ENCODE results near the gene TMTC1. TPM values are rescaled to one million over a fixed set of nuclear protein-coding genes. Genes with fewer than 3 reads are reported as not detected.

TMTC1 gene
- total and polyA plus RNA-seq, 2 of the 8 experiments (the other 6 are each of a cell fraction or from before 2014, with no cell fraction given) = 15.4 to 20.8 TPM

DNA sequence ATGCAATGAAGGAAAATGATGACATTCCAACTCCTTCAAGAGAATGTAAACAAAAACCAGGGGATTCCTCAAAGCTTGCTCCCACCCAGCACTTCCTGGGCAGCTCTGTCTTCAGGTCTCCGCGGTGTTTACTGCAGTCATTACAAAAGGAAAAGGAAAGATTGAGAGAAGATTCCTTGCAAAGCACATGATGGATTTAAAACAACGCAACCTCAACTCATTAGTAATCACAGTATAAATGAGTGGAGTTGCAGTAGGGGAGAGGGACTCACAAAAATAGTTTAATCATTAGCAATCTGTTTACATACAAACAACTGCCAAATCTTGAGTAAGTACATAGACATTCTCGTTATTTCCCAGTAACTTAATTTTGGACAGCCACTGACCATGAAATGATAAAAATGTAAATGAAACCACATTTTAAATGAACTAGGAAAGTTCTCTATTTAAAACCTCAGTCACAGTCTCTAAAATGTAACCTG, 236.6 kb downstream of the TMTC1 start:
- Histone ChIP-seq H3K79me1 (ENCODE audit: low read depth, low read length) (no peaks in the 10 kb centered on the region), H2AK5ac (ENCODE audit: low read depth, low read length) (no peak overlapping the region), H2BK5ac (ENCODE audit: low read depth, low read length) (no peak overlapping the region), H3K4me3 (ENCODE audit: extremely low read depth in 1 of 4, insufficient read depth in 2 of 4, low read depth in 3 of 4, low read length in 4 of 4) (no peak overlapping the region), H2BK15ac (ENCODE audit: low read length) (no peak overlapping the region), H3K14ac (ENCODE audit: insufficient read length) (no peak overlapping the region), H3K4me1 (replicated peaks in 1 of 4; ENCODE audit: control insufficient read depth in 3 of 4, insufficient read depth in 4 of 4, low read length in 3 of 4) (peaks cover 0 to 9% (median 4%) of the 10 kb centered on the region in 4 experiments; a peak in 4 of 7 replicates), H2BK20ac (ENCODE audit: low read length) (no peak overlapping the region), H4K20me1 (replicated peaks in 1 of 2; ENCODE audit: control insufficient read depth in 1 of 2, insufficient read depth in 2 of 2, low read length in 2 of 2) (no peaks in the 10 kb centered on the region), H4K5ac (ENCODE audit: insufficient read length, low read depth, low read length) (no peak overlapping the region), H3K56ac (replicated peaks; ENCODE audit: insufficient read length, low read depth, low read length) (no peak overlapping the region), H4K8ac (ENCODE audit: extremely low read depth, insufficient read depth, low read length) (no peak overlapping the region), H3K9ac (replicated peaks in 1 of 4; ENCODE audit: extremely low read depth in 1 of 4, low read depth in 3 of 4, low read length in 3 of 4) (no peak overlapping the region), H3K27ac (ENCODE audit: low read depth, low read length) (no peak overlapping the region), H3K27me3 (replicated peaks in 1 of 4; ENCODE audit: control insufficient read depth in 3 of 4, extremely low read depth in 1 of 4, insufficient read depth in 3 of 4, low read length in 3 of 4) (no peaks in the 10 kb centered on the region), H3K23me2 (ENCODE audit: low read depth, low read length) (no peaks in the 10 kb centered on the region; the same call in 1 of the 2 replicates), H3K4me2 (ENCODE audit: insufficient read depth in 1 of 2, low read depth in 2 of 2, low read length in 2 of 2) (no peak overlapping the region), H2BK120ac (replicated peaks; ENCODE audit: low read depth, low read length) (no peak overlapping the region), H4K91ac (replicated peaks; ENCODE audit: insufficient read length, low read length) (no peak overlapping the region), H2BK12ac (ENCODE audit: low read depth, low read length) (no peak overlapping the region), H3K4ac (replicated peaks; ENCODE audit: insufficient read length, low read depth, low read length) (no peak overlapping the region), H3K79me2 (ENCODE audit: control insufficient read depth in 1 of 2, insufficient read depth in 2 of 2, low read length in 2 of 2) (no peaks in the 10 kb centered on the region), H3K18ac (ENCODE audit: extremely low read depth, low read length) (no peak overlapping the region), H3K9me3 (ENCODE audit: insufficient read depth in 2 of 2, low read depth in 1 of 2, low read length in 1 of 2) (no peaks in the 10 kb centered on the region), H2AFZ (ENCODE audit: low read length) (no peak overlapping the region), H3K36me3 (ENCODE audit: control insufficient read depth in 2 of 4, insufficient read depth in 4 of 4, low read length in 3 of 4) (no peaks in the 10 kb centered on the region), H3K23ac (ENCODE audit: insufficient read length) (no peak overlapping the region)
- no peak for FAIRE-seq
- ChIA-PET POLR2A (ENCODE audit: partially characterized antibody) (interaction anchor here (0.6 to 1.3 kb wide), 3 partner anchors 129 to 452 kb away, joined by 3 to 4 read pairs (median 3); no protein-coding TSS in a partner anchor), CTCF (ENCODE audit: partially characterized antibody) (interaction anchor here (1.0 to 2.2 kb wide), 4 partner anchors 26 to 354 kb away, joined by 3 to 7 read pairs (median 4); no protein-coding TSS in a partner anchor)
- 58% methylated on average over 4 of the region's 4 CpGs; no CpG with 5 or more reads in 1 of the 2 experiments for WGBS, 2 experiments (ENCODE audit: extremely low coverage in 1 of 2, insufficient coverage in 1 of 2, insufficient read length in 1 of 2, insufficient replicate concordance in 2 of 2, low coverage in 1 of 2, low lambda C conversion rate in 2 of 2, missing lambda C conversion rate in 1 of 2)
- DNase-seq (ENCODE audit: low read depth in 1 of 2, low spot score in 2 of 2) = no peak
- TF ChIP-seq, protein P1, sequence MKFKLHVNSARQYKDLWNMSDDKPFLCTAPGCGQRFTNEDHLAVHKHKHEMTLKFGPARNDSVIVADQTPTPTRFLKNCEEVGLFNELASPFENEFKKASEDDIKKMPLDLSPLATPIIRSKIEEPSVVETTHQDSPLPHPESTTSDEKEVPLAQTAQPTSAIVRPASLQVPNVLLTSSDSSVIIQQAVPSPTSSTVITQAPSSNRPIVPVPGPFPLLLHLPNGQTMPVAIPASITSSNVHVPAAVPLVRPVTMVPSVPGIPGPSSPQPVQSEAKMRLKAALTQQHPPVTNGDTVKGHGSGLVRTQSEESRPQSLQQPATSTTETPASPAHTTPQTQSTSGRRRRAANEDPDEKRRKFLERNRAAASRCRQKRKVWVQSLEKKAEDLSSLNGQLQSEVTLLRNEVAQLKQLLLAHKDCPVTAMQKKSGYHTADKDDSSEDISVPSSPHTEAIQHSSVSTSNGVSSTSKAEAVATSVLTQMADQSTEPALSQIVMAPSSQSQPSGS (IDR thresholded peaks at IDR 0.05; ENCODE audit: low read length) = no peak
- TF ChIP-seq NANOG (IDR thresholded peaks at IDR 0.05; ENCODE audit: insufficient read depth, low read depth, low read length, poor library complexity, severe bottlenecking) (no peak), JUND (IDR thresholded peaks at IDR 0.05; ENCODE audit: low read length) (no peak), SUZ12 (IDR thresholded peaks at IDR 0.05; ENCODE audit: low read length) (no peak), SRF (IDR thresholded peaks at IDR 0.05; ENCODE audit: low read depth, low read length) (no peak), POLR2AphosphoS5 (IDR thresholded peaks at IDR 0.05; ENCODE audit: low read depth, low read length) (no peak), KDM1A (IDR thresholded peaks at IDR 0.05; ENCODE audit: borderline replicate concordance, low read length) (no peak), BACH1 (IDR thresholded peaks at IDR 0.05; ENCODE audit: low read length) (no peak), GABPA (IDR thresholded peaks at IDR 0.05; ENCODE audit: borderline replicate concordance, insufficient read depth, low read length) (no peak), POU5F1 (IDR thresholded peaks at IDR 0.05; ENCODE audit: low read depth, low read length) (no peak), MAFK (IDR thresholded peaks at IDR 0.05; ENCODE audit: low read depth, low read length) (no peak), GTF2F1 (IDR thresholded peaks at IDR 0.05; ENCODE audit: borderline replicate concordance, low read depth, low read length) (no peak)
